ENCODE results near the gene NDUFB10.

DNA sequence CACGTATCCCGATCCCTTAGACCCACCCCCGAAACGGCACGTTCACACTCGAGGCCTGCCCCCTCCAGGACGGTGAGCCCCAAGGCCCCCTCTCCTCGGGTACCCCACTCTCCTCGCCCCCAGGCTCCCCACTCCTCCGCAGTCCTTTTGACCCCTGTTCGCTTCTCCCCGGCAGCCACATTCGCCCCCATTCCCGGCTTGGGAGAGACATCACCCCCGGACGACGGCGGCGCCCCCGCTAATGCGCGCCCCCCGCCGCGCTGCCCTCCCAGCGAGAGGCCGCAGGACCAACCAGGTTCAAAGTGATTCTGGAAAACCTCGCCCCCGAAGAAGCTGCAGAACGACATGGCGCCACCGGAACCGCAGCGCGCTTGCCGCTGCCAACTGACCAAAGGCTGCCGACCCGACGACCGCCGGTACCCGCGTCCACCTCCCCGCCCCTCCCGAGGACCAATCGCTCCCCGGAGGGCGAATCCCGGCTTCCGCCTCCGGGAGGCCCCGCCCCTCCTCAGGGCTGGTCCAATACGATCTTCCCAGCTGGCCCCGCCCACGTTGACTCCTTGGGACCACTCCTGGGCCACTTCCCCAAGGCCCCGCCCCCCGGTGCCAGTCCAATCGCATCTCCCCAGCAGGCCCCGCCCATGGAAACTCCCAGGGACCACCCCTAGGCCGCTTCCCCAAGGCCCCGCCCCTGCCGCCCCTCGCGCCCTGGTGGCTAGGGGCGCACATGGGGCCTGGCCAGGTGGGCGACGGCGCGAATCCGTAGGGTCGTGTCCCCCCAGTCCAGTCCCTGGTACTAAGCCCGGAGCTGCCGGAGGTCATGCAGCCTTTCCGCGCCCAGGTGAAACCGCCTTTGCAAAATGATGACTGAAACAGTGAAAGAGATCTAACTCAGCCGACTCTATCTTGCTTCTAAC, 16.3 kb upstream of the NDUFB10 start, which contains the start of gene MSRB1:
- TF ChIP-seq, protein P1, sequence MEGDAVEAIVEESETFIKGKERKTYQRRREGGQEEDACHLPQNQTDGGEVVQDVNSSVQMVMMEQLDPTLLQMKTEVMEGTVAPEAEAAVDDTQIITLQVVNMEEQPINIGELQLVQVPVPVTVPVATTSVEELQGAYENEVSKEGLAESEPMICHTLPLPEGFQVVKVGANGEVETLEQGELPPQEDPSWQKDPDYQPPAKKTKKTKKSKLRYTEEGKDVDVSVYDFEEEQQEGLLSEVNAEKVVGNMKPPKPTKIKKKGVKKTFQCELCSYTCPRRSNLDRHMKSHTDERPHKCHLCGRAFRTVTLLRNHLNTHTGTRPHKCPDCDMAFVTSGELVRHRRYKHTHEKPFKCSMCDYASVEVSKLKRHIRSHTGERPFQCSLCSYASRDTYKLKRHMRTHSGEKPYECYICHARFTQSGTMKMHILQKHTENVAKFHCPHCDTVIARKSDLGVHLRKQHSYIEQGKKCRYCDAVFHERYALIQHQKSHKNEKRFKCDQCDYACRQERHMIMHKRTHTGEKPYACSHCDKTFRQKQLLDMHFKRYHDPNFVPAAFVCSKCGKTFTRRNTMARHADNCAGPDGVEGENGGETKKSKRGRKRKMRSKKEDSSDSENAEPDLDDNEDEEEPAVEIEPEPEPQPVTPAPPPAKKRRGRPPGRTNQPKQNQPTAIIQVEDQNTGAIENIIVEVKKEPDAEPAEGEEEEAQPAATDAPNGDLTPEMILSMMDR (IDR thresholded peaks at IDR 0.05), result 0 out of 2 replicates have a peak, but pooled peaks have one; percentile 9
- TF ChIP-seq ZFX (IDR thresholded peaks at IDR 0.05; ENCODE audit: borderline replicate concordance), result no peak

Data from 22Rv1 (cell line).